Activated CD8-positive, alpha-beta memory T cell treated with anti-CD3 and anti-CD28 coated beads for 4 hours (primary cell): ENCODE measurements around the gene FCHSD2.
"Not testable (repeated sequence)": the region's sequence is repeated elsewhere in the genome, so short reads cannot be mapped to it uniquely, and the experiment has no call there.

Source experiments
- DNase-seq, 2 donors: peaks; one replicate each; pipeline ENCODE4 v3.0.0-alpha.2; 2020; ENCODE audit warnings: low read depth in 2 of 2

FCHSD2 gene

DNA sequence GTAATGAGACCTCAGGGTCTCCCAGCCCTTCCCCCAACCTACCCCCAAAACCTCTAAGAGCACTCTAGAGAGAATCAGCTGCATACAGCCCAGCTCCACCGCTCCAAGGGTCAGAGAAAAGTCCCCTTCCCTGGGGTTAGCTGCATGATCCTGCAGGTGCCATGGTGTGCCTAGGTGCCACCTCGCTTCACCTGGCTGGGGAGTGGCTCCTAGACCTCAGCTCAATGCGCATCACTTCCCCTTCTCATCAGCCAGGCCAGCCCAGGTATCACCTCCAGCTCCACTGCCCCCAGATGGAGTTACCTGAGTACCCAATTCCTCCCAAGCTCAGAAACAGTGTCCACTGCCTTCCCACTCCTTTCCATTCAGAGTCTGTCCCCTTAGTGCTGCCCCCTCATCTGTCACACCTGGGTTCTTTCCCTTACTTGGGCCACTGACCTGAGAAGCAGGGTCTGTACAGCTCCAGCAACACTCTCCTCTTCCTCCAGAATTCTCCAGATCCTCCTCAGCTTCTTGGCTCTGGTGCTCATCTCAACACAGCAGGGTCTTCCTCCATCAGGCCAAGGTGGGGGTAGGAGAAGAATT is 349.6 kb downstream of the FCHSD2 start:
- no peak for DNase-seq

GRCh38 chr11:72791228-72791627 is 350.9 kb downstream of the FCHSD2 start:
- not testable (repeated sequence) for DNase-seq

- no peak for DNase-seq
Observed at GRCh38 chr11:72789493-72790131, 352.5 kb downstream of the FCHSD2 start.

DNA sequence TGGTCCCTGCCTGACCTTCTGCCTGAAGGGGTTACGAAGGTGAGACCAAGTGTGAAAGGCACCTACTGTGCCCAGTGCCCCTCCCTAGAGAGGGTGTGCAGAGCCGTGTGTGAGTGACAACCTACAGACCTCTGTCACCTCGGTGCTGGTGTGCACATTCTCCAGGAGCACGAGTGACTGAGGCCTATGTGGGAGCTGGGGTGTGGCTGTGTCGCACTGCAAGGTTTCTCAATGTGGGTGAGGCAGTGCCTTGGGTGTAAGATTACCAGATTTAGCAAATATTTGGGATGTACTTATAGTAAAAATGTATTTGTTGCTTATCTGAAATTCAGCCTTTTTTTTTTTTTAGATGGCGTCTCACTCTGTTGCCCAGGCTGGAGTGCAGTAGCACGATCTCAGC is 353.9 kb downstream of the FCHSD2 start:
- DNase-seq, result no peak

- DNase-seq, result no peak
Observed at GRCh38 chr11:72787216-72788104, 354.7 kb downstream of the FCHSD2 start.
